Lower lobe of right lung (tissue), 2 donors: Measurements from ENCODE around the gene MRPS25. TPM values are rescaled to one million over a fixed set of nuclear protein-coding genes. Genes with fewer than 3 reads are reported as not detected.

Experiments
- ATAC-seq, 2 donors: fragments of 200-7000 bp; cut with Tn5 transposase; one replicate each; pipeline ENCODE4 v1.9.1; 2020 to 2022; ENCODE audit warnings: mild to moderate bottlenecking in 2 of 2, moderate library complexity in 2 of 2
- DNase-seq: peaks from one replicate; pipeline ENCODE4 v3.0.0-alpha.2; 2020
- H3K27ac ChIP-seq: fragments of 200-600 bp; one replicate; pipeline ENCODE4 v1.8.0; 2022
- H3K27me3 ChIP-seq: fragments of 200-600 bp; one replicate; pipeline ENCODE4 v1.8.0; 2022; ENCODE audit warnings: low read depth
- H3K36me3 ChIP-seq: fragments of 200-600 bp; one replicate; pipeline ENCODE4 v1.8.0; 2022; ENCODE audit warnings: mild to moderate bottlenecking
- H3K4me1 ChIP-seq: fragments of 200-600 bp; one replicate; pipeline ENCODE4 v1.8.0; 2022
- H3K4me3 ChIP-seq: fragments of 200-600 bp; one replicate; pipeline ENCODE4 v1.8.0; 2022; ENCODE audit warnings: mild to moderate bottlenecking
- H3K9me3 ChIP-seq: fragments of 200-600 bp; one replicate; pipeline ENCODE4 v1.8.0; 2022
- CTCF ChIP-seq: fragments of 200-600 bp; IDR thresholded peaks from one replicate; pipeline ENCODE4 v1.8.0; 2022; ENCODE audit warnings: antibody characterized with exemption, mild to moderate bottlenecking
- intact Hi-C: fragments of 100-400 bp; cut with DNase I; formaldehyde crosslinking; loops from one replicate; pipeline ENCODE4 v1.11.0; 2022
- total RNA-seq: library from RNA; stranded (reverse); fragmentation: NEBNext Ultra II Directional; extraction: Animal tissue kit (Norgen Biotek cat#: 25700); gene quantifications from one replicate; pipeline ENCODE4 v1.2.1, GENCODE V29; 2021
- donor health status: DM: no; HTN: yes; CAD: no; lungs with severe emphysema.

The MRPS25 gene
- total RNA-seq, 1 donor from 2014 or later: 73.5 TPM

GRCh38 chr3:15066467-15066866 is 1.4 kb upstream of the MRPS25 start:
- Histone ChIP-seq H3K4me3 (no peak overlapping the region), H3K9me3 (no peaks in the 10 kb centered on the region), H3K27me3 (no peaks in the 10 kb centered on the region), H3K36me3 (peaks cover 14% of the 10 kb centered on the region), H3K4me1 (peaks cover 16% of the 10 kb centered on the region), H3K27ac (no peak overlapping the region)
- DNase-seq: no peak
- no peak for TF ChIP-seq CTCF
- no peak for ATAC-seq
- intact Hi-C loops: no loop called here

- no peak for DNase-seq
- intact Hi-C loops: no loop called here
- peak overlapping the region; percentile 85 for H3K27ac ChIP-seq
- H3K4me3 ChIP-seq: peak overlapping the region; percentile 84
- peaks cover 16% of the 10 kb centered on the region for H3K4me1 ChIP-seq
- no peaks in the 10 kb centered on the region for H3K27me3 ChIP-seq
- ATAC-seq: no peak
- no peaks in the 10 kb centered on the region for H3K9me3 ChIP-seq
- no peak for TF ChIP-seq CTCF
- H3K36me3 ChIP-seq: peaks cover 5% of the 10 kb centered on the region
Observed at GRCh38 chr3:15065550-15066007, 464 bp upstream of the MRPS25 start.

- peaks cover 4% of the 10 kb centered on the region for H3K36me3 ChIP-seq
- peaks cover 16% of the 10 kb centered on the region for H3K4me1 ChIP-seq
- H3K9me3 ChIP-seq: no peaks in the 10 kb centered on the region
- H3K27me3 ChIP-seq: no peaks in the 10 kb centered on the region
- intact Hi-C loops: no loop called here
- ATAC-seq (peak; percentile 42 to 54), DNase-seq (no peak)
- TF ChIP-seq CTCF: no peak
- peak overlapping the region; percentile 84 for H3K4me3 ChIP-seq
- H3K27ac ChIP-seq: peak overlapping the region; percentile 85
Observed at GRCh38 chr3:15064299-15064834, 748 bp downstream of the MRPS25 start.

DNA sequence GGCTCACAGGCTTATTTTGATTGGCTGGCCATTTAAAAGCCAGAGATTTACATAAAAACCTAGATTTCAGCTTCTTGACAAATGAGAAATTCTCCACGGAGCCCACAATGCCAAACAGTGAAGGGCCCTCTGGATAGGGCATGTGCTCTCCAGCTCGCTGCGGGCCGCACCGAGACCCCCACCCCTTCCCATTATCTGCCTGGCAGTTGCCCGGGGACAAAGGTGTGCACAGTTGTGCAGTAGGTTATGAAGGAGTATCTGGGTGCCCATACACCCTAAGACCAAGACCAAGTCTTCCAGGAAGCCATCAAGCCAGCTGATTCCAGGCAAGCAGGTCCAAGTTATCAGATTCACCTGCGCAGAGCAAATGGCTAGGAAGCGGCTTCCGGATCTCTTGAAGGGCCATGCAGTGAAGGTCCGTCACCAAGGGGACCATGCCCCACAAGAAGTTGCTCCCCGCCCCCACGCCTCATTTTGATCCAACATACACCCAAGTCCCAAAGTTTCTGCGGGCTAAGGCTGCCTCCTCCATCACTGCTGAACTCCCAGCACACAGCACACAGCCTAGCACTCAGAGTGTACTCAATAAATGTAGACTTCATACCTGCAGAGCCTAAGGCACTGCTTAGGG is 1.3 kb downstream of the MRPS25 start:
- Histone ChIP-seq H3K36me3 (peaks cover 10% of the 10 kb centered on the region), H3K4me1 (peaks cover 16% of the 10 kb centered on the region), H3K4me3 (peak overlapping the region; percentile 84), H3K27me3 (no peaks in the 10 kb centered on the region), H3K27ac (peak overlapping the region; percentile 85), H3K9me3 (no peaks in the 10 kb centered on the region)
- intact Hi-C loops: no loop called here
- DNase-seq (no peak), ATAC-seq (no peak)
- TF ChIP-seq CTCF: no peak

GRCh38 chr3:15063238-15063637 is 1.9 kb downstream of the MRPS25 start:
- ATAC-seq (peak; percentile 62 to 83), DNase-seq (peak; percentile 83)
- H3K9me3 ChIP-seq: no peaks in the 10 kb centered on the region
- intact Hi-C loops: no loop called here
- peaks cover 16% of the 10 kb centered on the region for H3K4me1 ChIP-seq
- H3K4me3 ChIP-seq: peak overlapping the region; percentile 84
- H3K27me3 ChIP-seq: no peaks in the 10 kb centered on the region
- TF ChIP-seq CTCF: no peak
- H3K36me3 ChIP-seq: peaks cover 15% of the 10 kb centered on the region
- H3K27ac ChIP-seq: no peak overlapping the region
